ENCODE data around the gene RMND1. TPM values are rescaled to one million over a fixed set of nuclear protein-coding genes. Genes with fewer than 3 reads are reported as not detected.

RMND1 gene
- total RNA-seq, 1 donor: 14.5 TPM

Small RNA genes within 50 kb of the gene (small RNA-seq; reads per million reads assigned to genes)
- gene RF00019: not detected

Other genes starting within 250 kb of the RMND1 start
- 0.27 TPM for gene AKAP12, start 212.2 kb downstream of the RMND1 start, total RNA-seq
- gene ZBTB2, start 60.6 kb downstream of the RMND1 start, total RNA-seq: 9.4 TPM
- gene CCDC170, start 41.9 kb upstream of the RMND1 start, total RNA-seq: not detected

All from hematopoietic multipotent progenitor cell (in vitro differentiated cells).